ENCODE data around the gene HOXC5.
"Not testable (repeated sequence)": the region's sequence is repeated elsewhere in the genome, so short reads cannot be mapped to it uniquely, and the experiment has no call there.

The HOXC5 gene

DNA sequence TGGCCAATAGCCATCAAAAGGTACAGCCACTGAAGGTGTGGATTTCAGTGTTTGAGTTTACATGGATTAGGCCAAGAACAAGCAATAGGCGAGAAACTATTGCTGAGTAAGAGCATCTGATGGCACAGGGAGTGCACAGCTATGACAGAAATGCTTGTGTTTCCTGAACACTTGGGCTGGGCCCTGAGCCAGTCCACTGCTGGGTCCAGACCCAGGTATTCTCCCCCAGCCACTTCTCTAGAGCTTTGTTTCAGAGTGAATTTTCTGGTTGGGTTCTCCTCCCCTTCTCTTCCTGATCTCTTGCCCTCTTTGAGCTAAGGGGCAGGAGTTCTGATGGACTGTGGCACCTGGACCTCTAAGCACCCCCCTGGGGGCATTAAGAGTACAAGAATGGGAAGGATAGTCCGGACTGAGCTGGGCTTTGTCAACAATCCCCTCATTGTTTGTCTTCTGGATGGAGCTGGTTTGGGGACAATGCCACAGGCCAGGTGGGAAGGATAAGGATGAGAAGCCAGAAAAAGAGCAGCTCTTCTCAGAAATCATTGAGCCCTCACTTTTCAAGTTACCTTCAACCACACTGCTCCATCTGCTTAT lies 8.3 kb downstream of the HOXC5 start:
- H3K36me3 ChIP-seq (ENCODE audit: insufficient read depth, low read length), result no peaks in the 10 kb centered on the region
- no peak overlapping the region for H3K4me3 ChIP-seq (ENCODE audit: low read depth in 1 of 2, low read length in 2 of 2)
- peaks cover 20 to 57% of the 10 kb centered on the region in 2 donors for H3K27me3 ChIP-seq (ENCODE audit: control insufficient read depth in 1 of 2, insufficient read depth in 2 of 2, low read length in 2 of 2)
- H3K9me3 ChIP-seq (ENCODE audit: low read length), result no peaks in the 10 kb centered on the region
- H3K27ac ChIP-seq (ENCODE audit: low read depth, low read length), result no peak overlapping the region
- peaks cover 5% of the 10 kb centered on the region for H3K4me1 ChIP-seq (ENCODE audit: insufficient read depth, low read length)
- no peak overlapping the region for H3K9ac ChIP-seq (ENCODE audit: low read length)

DNA sequence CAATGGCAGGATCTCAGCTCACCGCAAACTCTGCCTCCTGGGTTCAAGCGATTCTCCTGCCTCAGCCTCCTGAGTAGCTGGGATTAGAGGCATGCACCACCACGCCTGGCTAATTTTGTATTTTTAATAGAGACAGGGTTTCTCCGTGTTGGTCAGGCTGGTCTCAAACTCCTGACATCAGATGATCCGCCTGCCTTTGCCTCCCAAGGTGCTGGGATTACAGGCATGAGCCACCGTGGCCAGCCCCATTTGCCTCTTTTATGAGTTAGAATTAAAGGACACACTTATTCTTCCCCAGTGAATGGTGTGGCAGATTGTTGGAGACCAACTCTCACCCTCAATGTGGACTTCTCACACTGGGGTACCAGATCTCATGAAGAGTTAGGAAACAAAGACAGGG lies 9.2 kb downstream of the HOXC5 start:
- not testable (repeated sequence) for H3K9me3 ChIP-seq (ENCODE audit: low read length); H3K9ac ChIP-seq (ENCODE audit: low read length); H3K4me1 ChIP-seq (ENCODE audit: insufficient read depth, low read length); H3K36me3 ChIP-seq (ENCODE audit: insufficient read depth, low read length); H3K27ac ChIP-seq (ENCODE audit: low read depth, low read length); H3K4me3 ChIP-seq (ENCODE audit: low read depth in 1 of 2, low read length in 2 of 2)
- peaks cover 21 to 59% of the 10 kb centered on the region in 2 donors for H3K27me3 ChIP-seq (ENCODE audit: control insufficient read depth in 1 of 2, insufficient read depth in 2 of 2, low read length in 2 of 2)

DNA sequence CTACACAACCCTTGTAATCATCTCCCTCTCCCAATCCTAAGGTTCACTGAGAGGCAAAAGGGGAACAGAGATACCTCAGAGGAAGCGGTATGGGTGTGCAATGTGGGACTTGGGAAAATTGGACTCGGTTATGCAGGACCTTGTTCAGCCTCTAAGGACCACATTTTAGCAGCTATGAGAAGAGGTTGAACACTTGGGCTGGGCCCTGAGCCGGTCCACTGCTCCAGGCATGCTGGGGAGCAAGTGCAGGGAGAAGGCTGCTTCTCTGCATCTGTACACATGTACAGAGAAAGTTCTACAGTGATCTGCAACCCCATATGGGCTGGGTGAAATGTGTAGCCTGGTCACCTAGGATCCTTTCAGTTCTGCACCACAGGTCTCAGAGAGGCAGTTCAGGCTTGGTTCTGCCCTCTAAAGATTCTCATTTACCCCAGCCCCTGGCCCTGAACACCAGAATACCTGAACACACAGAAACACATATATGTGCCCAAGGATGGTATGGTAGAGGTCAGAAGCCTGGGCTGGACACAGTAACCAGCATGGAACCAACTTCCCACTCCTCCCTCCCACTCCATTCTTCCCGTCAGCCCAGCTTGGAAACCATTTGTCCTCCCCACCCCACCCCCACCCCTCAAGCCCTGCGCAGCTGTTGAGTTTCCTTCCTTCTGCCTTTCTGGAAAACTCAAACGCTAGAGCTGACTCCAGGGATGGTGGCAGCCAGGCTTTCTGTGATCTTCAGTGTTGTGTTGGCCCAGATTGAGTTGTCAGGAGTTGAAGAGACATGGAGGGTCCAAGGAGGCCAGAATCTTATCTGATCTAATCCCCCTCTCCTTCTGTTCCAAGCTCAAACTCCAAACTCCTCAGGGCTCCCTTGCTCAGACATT lies 10.4 kb downstream of the HOXC5 start:
- Histone ChIP-seq H3K27ac (ENCODE audit: low read depth, low read length) (no peak overlapping the region), H3K9ac (ENCODE audit: low read length) (no peak overlapping the region), H3K4me3 (ENCODE audit: low read depth in 1 of 2, low read length in 2 of 2) (no peak overlapping the region), H3K36me3 (ENCODE audit: insufficient read depth, low read length) (no peaks in the 10 kb centered on the region), H3K27me3 (ENCODE audit: control insufficient read depth in 1 of 2, insufficient read depth in 2 of 2, low read length in 2 of 2) (peaks cover 27 to 69% of the 10 kb centered on the region in 2 donors), H3K4me1 (ENCODE audit: insufficient read depth, low read length) (peaks cover 5% of the 10 kb centered on the region), H3K9me3 (ENCODE audit: low read length) (peaks cover 3% of the 10 kb centered on the region)

DNA sequence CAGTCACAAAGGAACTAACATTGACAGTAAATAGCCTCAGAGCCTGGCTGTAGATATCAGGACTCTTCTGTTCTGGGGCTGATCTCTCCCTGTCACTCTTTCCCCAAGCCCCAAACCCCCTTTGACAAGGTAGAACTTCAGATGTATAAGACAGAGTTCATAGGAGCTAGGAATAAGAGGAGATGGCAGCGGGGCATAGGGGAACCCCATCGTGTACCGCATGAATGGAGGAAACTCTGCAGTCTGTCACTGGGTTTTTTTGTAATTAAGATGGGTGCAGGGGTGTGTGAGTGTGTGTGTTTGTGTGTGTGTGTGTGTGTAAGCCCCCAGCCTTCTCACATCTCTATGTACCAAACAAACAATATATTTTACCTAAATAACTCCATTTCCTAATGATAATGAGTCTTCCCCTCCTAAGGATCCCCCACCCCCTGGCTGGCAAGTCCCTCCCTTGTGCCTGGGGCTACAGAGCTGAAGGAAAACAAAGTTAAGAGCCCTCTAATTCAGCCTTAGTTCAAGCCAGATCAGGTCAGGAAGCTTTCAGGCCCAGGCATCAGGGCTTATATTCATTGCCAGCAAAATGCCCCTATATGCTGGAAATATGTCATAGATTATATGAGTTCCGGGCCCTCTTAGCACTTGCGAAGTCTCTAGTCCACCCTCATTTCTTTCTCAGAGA lies 11.7 kb downstream of the HOXC5 start:
- peaks cover 5% of the 10 kb centered on the region for H3K4me1 ChIP-seq (ENCODE audit: insufficient read depth, low read length)
- H3K27ac ChIP-seq (ENCODE audit: low read depth, low read length), result no peak overlapping the region
- peaks cover 41 to 81% of the 10 kb centered on the region in 2 donors for H3K27me3 ChIP-seq (ENCODE audit: control insufficient read depth in 1 of 2, insufficient read depth in 2 of 2, low read length in 2 of 2)
- no peak overlapping the region for H3K9ac ChIP-seq (ENCODE audit: low read length)
- no peak overlapping the region for H3K4me3 ChIP-seq (ENCODE audit: low read depth in 1 of 2, low read length in 2 of 2)
- peaks cover 3% of the 10 kb centered on the region for H3K9me3 ChIP-seq (ENCODE audit: low read length)
- no peaks in the 10 kb centered on the region for H3K36me3 ChIP-seq (ENCODE audit: insufficient read depth, low read length)

DNA sequence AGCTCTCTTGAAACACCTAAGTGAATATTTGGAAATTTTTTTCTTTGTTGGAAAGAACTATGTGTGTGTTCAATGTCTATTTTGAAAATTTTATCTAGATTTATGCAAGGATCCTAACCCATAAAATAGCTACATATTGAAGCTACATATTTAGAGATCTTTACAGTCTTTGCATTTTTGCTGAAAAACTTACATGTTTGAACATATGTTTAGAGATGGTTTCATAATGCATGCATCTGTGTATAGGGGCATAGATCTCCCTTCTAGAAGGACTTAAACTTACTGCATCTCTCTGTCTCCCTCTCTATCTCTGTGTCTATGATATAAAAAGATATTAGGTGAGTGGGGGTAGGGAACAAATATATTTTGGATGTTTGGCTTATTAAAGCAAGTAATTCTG lies 12.6 kb downstream of the HOXC5 start:
- Histone ChIP-seq H3K4me1 (ENCODE audit: insufficient read depth, low read length) (no peaks in the 10 kb centered on the region), H3K27ac (ENCODE audit: low read depth, low read length) (no peak overlapping the region), H3K9me3 (ENCODE audit: low read length) (peaks cover 3% of the 10 kb centered on the region), H3K27me3 (ENCODE audit: control insufficient read depth in 1 of 2, insufficient read depth in 2 of 2, low read length in 2 of 2) (peaks cover 49 to 81% of the 10 kb centered on the region in 2 donors), H3K9ac (ENCODE audit: low read length) (no peak overlapping the region), H3K36me3 (ENCODE audit: insufficient read depth, low read length) (no peaks in the 10 kb centered on the region), H3K4me3 (ENCODE audit: low read depth in 1 of 2, low read length in 2 of 2) (no peak overlapping the region)

DNA sequence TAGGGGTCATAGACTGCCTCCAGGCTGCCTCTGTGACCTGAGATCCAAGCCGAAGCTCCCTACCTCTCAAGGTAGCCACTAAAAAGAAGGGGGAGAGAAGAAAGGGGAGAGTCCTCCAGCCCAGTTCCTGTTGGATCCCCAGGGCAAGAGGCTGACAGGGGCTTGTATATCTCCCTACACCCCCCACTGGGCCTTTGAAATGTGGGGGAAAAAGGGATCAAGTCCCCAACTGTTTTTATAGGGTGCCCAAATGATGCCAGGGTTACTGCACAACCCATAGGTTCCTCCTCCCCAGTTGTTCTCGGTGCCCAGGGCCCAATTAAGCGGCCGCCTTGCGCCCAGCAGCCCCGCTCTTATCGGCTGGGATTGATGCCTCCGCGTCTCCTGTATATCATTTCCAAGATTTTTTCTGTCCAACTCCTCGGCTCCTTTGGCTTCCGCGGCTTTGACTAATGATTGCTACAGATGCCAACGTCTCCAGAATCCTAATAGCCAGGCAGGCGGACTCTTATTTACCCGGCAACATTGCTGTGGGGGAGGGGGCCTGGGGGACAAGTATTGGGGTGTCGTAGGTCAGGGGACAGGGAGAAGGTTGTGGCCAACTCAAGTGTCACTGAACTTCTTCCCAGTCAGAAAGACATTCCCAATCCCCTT lies 13.1 kb downstream of the HOXC5 start:
- no peak overlapping the region for H3K4me3 ChIP-seq (ENCODE audit: low read depth in 1 of 2, low read length in 2 of 2)
- H3K9ac ChIP-seq (ENCODE audit: low read length), result no peak overlapping the region
- peaks cover 2% of the 10 kb centered on the region for H3K4me1 ChIP-seq (ENCODE audit: insufficient read depth, low read length)
- H3K27ac ChIP-seq (ENCODE audit: low read depth, low read length), result no peak overlapping the region
- no peaks in the 10 kb centered on the region for H3K36me3 ChIP-seq (ENCODE audit: insufficient read depth, low read length)
- peaks cover 55 to 84% of the 10 kb centered on the region in 2 donors for H3K27me3 ChIP-seq (ENCODE audit: control insufficient read depth in 1 of 2, insufficient read depth in 2 of 2, low read length in 2 of 2)
- peaks cover 3% of the 10 kb centered on the region for H3K9me3 ChIP-seq (ENCODE audit: low read length)

DNA sequence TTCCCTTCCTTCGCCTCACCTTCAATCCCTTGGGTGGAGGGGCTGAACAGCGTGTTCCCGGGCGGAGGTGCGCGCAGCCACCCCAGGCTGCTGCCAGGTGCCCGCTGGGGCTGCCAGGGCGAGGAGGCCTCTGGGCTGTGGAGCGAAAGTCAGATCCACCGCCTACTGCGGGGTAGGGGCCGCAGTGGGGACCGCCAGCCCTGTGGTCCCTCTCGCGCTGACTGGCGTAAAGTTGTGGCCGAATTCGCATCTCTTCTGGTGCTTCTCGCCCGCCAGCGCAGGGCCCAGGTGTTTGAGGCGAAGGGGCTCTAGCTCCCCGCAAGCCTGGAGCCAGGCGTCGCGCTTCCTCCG lies 13.9 kb downstream of the HOXC5 start:
- Histone ChIP-seq H3K4me3 (ENCODE audit: low read depth in 1 of 2, low read length in 2 of 2) (no peak overlapping the region), H3K36me3 (ENCODE audit: insufficient read depth, low read length) (no peaks in the 10 kb centered on the region), H3K9me3 (ENCODE audit: low read length) (peaks cover 3% of the 10 kb centered on the region), H3K27ac (ENCODE audit: low read depth, low read length) (no peak overlapping the region), H3K9ac (ENCODE audit: low read length) (no peak overlapping the region), H3K4me1 (ENCODE audit: insufficient read depth, low read length) (peaks cover 10% of the 10 kb centered on the region), H3K27me3 (ENCODE audit: control insufficient read depth in 1 of 2, insufficient read depth in 2 of 2, low read length in 2 of 2) (peaks cover 58 to 87% of the 10 kb centered on the region in 2 donors)

DNA sequence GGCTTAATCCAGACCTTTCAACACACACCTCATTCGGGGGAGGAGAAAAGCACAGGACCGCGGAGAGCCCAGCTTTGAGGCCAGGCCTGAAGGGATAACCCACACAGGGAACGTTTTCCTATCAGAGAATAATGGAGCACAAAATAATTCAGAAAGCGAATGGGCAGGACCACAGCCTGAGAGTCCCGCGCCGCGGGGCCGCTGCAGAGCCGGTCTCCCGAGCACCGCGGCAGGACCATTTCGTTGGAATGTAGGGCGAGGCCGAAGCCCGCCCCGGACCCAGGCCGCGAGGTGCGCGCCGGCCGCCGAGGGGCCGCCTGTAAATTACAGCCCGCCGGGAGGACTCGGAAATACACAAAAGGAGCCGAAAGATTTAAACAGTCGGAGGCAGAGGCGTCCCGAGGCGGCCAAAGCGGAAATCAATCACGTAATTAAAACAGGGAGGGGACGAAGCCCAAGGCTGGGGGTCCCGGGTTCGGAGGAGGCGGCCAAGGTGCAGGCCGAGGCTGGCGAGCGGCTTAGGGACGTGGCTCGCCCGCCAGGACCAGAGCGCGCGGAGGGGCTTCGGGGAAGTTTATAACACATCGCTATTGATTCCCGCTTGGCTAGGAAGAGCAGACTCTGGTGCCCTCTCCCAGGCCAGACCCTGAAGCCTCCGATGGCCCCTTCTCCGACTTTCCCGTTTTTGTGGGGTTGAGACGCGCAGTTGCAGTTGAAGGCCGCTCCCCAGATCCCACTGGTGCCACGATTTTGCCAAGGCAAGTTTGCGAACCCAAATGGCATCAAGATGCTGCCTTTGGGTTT lies 14.5 kb downstream of the HOXC5 start:
- Histone ChIP-seq H3K27ac (ENCODE audit: low read depth, low read length) (no peak overlapping the region), H3K36me3 (ENCODE audit: insufficient read depth, low read length) (no peaks in the 10 kb centered on the region), H3K4me1 (ENCODE audit: insufficient read depth, low read length) (peaks cover 16% of the 10 kb centered on the region), H3K9ac (ENCODE audit: low read length) (no peak overlapping the region), H3K4me3 (ENCODE audit: low read depth in 1 of 2, low read length in 2 of 2) (no peak overlapping the region), H3K27me3 (ENCODE audit: control insufficient read depth in 1 of 2, insufficient read depth in 2 of 2, low read length in 2 of 2) (peaks cover 62 to 86% of the 10 kb centered on the region in 2 donors), H3K9me3 (ENCODE audit: low read length) (peaks cover 3% of the 10 kb centered on the region)

DNA sequence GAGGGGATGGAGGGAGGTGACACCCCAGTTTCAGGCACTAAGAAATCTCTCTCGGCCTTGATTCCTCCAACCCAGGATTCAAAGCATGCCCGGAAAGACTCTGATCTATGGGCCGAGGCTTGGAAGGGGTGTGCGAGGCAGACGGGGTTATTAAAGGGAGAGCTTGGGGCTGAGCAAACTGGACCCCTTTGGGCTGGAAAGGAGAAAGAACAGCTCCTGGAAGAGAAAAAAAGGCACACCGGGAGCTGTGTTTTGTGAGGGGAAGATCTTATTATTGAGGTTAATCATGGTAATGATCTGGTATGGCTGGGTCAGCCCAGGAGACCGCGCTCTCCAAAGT lies 15.1 kb downstream of the HOXC5 start:
- H3K9ac ChIP-seq (ENCODE audit: low read length), result no peak overlapping the region
- no peak overlapping the region for H3K27ac ChIP-seq (ENCODE audit: low read depth, low read length)
- no peak overlapping the region for H3K4me3 ChIP-seq (ENCODE audit: low read depth in 1 of 2, low read length in 2 of 2)
- H3K27me3 ChIP-seq (ENCODE audit: control insufficient read depth in 1 of 2, insufficient read depth in 2 of 2, low read length in 2 of 2), result peaks cover 62 to 85% of the 10 kb centered on the region in 2 donors
- H3K9me3 ChIP-seq (ENCODE audit: low read length), result peaks cover 3% of the 10 kb centered on the region
- peaks cover 22% of the 10 kb centered on the region for H3K4me1 ChIP-seq (ENCODE audit: insufficient read depth, low read length)
- no peaks in the 10 kb centered on the region for H3K36me3 ChIP-seq (ENCODE audit: insufficient read depth, low read length)

DNA sequence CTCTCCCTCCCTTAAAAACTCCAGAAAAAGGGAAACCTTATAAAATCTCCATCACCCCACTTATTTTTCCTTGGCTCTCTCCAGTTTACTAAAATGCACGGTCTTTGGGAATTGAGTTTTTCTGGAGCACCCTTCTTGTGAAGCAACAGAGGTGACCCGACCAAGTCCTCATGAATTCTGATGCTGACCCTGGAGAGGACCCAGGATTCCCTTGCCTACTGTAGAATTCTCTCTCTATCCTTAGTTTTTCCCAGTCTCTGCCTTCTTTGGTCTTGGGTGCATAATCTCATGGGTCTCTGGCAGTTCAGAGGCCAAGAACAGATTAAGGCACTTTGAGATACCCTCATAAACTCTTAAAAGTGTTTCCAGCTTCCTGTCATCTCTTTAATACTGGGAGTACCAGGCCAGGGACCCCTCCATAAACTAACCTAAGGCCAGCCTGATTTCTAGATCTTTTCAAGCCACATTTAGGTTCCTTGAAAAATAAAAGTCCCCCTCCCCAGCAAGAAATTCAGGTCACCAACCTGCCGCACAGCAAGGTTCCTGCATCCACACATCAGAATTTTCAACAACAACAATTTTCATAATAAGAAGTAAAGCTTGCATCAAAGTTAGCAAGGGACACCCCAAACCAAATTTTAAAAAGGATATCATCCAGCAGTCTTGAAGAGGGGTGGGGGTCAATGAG lies 15.7 kb downstream of the HOXC5 start:
- Histone ChIP-seq H3K9me3 (ENCODE audit: low read length) (peaks cover 3% of the 10 kb centered on the region), H3K27me3 (ENCODE audit: control insufficient read depth in 1 of 2, insufficient read depth in 2 of 2, low read length in 2 of 2) (peaks cover 62 to 86% of the 10 kb centered on the region in 2 donors), H3K4me1 (ENCODE audit: insufficient read depth, low read length) (peaks cover 26% of the 10 kb centered on the region), H3K36me3 (ENCODE audit: insufficient read depth, low read length) (no peaks in the 10 kb centered on the region), H3K9ac (ENCODE audit: low read length) (no peak overlapping the region), H3K4me3 (ENCODE audit: low read depth in 1 of 2, low read length in 2 of 2) (no peak overlapping the region), H3K27ac (ENCODE audit: low read depth, low read length) (no peak overlapping the region)

Measured in muscle layer of colon (tissue), 2 donors.